H1 (cell line): ENCODE results near the gene SELENOI. TPM values are rescaled to one million over a fixed set of nuclear protein-coding genes. Genes with fewer than 3 reads are reported as not detected.

Experiments
- CTCF ChIA-PET: fragments of 300-600 bp; sonication (Branson Sonifier 250); formaldehyde crosslinking; loops from one replicate; lab custom pipeline; 2021; ENCODE audit not compliant: partially characterized antibody; lab: Charles Lee
- POLR2A ChIA-PET: fragments of 300-600 bp; sonication (Branson Sonifier 250); formaldehyde crosslinking; loops from one replicate; lab custom pipeline; 2021; ENCODE audit warnings: inconsistent platforms; ENCODE audit not compliant: partially characterized antibody; lab: Charles Lee
- DNase-seq, 2 experiments: peaks; one replicate each; pipeline versions ENCODE4 v3.0.0 to v3.0.0-alpha.2; 2010 to 2022; ENCODE audit warnings: low spot score in 2 of 2, low read depth in 1 of 2, mixed read lengths in 1 of 2
- FAIRE-seq: peaks from 2 replicates; lab custom pipeline; 2011; peaks lifted over from hg19 to GRCh38; lab: Jason Lieb, UNC
- H2AFZ ChIP-seq: 2 replicates; pipeline ENCODE4 v1.8.1; 2012; ENCODE audit warnings: low read length, inconsistent platforms
- H2AK5ac ChIP-seq: 2 replicates; pipeline ENCODE4 v1.6.1; 2013; ENCODE audit warnings: low read depth, low read length
- H2BK120ac ChIP-seq: replicated peaks from 2 replicates; pipeline ENCODE3; 2013; ENCODE audit warnings: low read depth, low read length, inconsistent platforms
- H2BK12ac ChIP-seq: 2 replicates; pipeline ENCODE4 v1.6.1; 2013; ENCODE audit warnings: low read depth, low read length
- H2BK15ac ChIP-seq: 2 replicates; pipeline ENCODE4 v1.6.1; 2013; ENCODE audit warnings: low read length
- H2BK20ac ChIP-seq: 2 replicates; pipeline ENCODE4 v1.6.1; 2013; ENCODE audit warnings: low read length
- H2BK5ac ChIP-seq: 2 replicates; pipeline ENCODE4 v1.6.1; 2013; ENCODE audit warnings: low read depth, low read length
- H3K14ac ChIP-seq: 2 replicates; pipeline ENCODE4 v1.6.1; 2013; ENCODE audit warnings: inconsistent platforms; ENCODE audit not compliant: insufficient read length
- H3K18ac ChIP-seq: 2 replicates; pipeline ENCODE4 v1.6.1; 2013; ENCODE audit warnings: low read length; ENCODE audit errors: extremely low read depth
- H3K23ac ChIP-seq: 2 replicates; pipeline ENCODE4 v1.6.1; 2013; ENCODE audit warnings: inconsistent platforms; ENCODE audit not compliant: insufficient read length
- H3K23me2 ChIP-seq: 2 replicates; pipeline ENCODE4 v1.6.1; 2013; ENCODE audit warnings: low read depth, low read length
- H3K27ac ChIP-seq: 2 replicates; pipeline ENCODE4 v1.6.1; 2011; ENCODE audit warnings: low read depth, low read length, inconsistent platforms
- H3K27me3 ChIP-seq, 4 experiments: replicated peaks in 1 of 4; 1 replicate in 1 of 4; 2 replicates in 3 of 4; pipeline versions ENCODE4 v1.6.1 to v1.8.1; 2011 to 2013; ENCODE audit warnings: low read length in 3 of 4, mild to moderate bottlenecking in 3 of 4, inconsistent platforms in 2 of 4, mixed read lengths in 2 of 4, moderate library complexity in 1 of 4; ENCODE audit not compliant: control insufficient read depth in 3 of 4, insufficient read depth in 3 of 4; ENCODE audit errors: extremely low read depth in 1 of 4
- H3K36me3 ChIP-seq, 4 experiments: 2 replicates each; pipeline versions ENCODE4 v1.6.1 to v1.8.1; 2011 to 2013; ENCODE audit warnings: mild to moderate bottlenecking in 4 of 4, low read length in 3 of 4, moderate library complexity in 2 of 4, control low read depth in 1 of 4, inconsistent platforms in 1 of 4; ENCODE audit not compliant: insufficient read depth in 4 of 4, control insufficient read depth in 2 of 4
- H3K4ac ChIP-seq: replicated peaks from 2 replicates; pipeline ENCODE3; 2013; ENCODE audit warnings: low read length, low read depth, mixed read lengths, inconsistent platforms; ENCODE audit not compliant: insufficient read length
- H3K4me1 ChIP-seq, 4 experiments: replicated peaks in 1 of 4; 1 replicate in 1 of 4; 2 replicates in 3 of 4; pipeline versions ENCODE4 v1.6.1 to v1.8.1; 2011 to 2013; ENCODE audit warnings: low read length in 3 of 4, inconsistent platforms in 2 of 4, mixed read lengths in 1 of 4; ENCODE audit not compliant: insufficient read depth in 4 of 4, control insufficient read depth in 3 of 4
- H3K4me2 ChIP-seq, 2 experiments: 2 replicates each; pipeline versions ENCODE4 v1.6.1 to v1.8.1; 2011 to 2013; ENCODE audit warnings: low read depth in 2 of 2, low read length in 2 of 2, control low read depth in 1 of 2, inconsistent platforms in 1 of 2, mild to moderate bottlenecking in 1 of 2; ENCODE audit not compliant: insufficient read depth in 1 of 2
- H3K4me3 ChIP-seq, 4 experiments: fragments of 200-600, 300-600 bp in 1 of 4; sonication (generic), shearing (Covaris generic), sonication (Bioruptor Twin) in 1 of 4; 2 replicates each; pipeline versions ENCODE4 v1.5.1 to v1.8.1; 2011 to 2016; ENCODE audit warnings: low read length in 4 of 4, low read depth in 3 of 4, control low read depth in 2 of 4, inconsistent platforms in 2 of 4, mild to moderate bottlenecking in 2 of 4, mixed read lengths in 1 of 4, moderate library complexity in 1 of 4; ENCODE audit not compliant: insufficient read depth in 2 of 4; ENCODE audit errors: extremely low read depth in 1 of 4
- H3K56ac ChIP-seq: replicated peaks from 2 replicates; pipeline ENCODE3; 2013; ENCODE audit warnings: low read depth, mild to moderate bottlenecking, mixed read lengths, low read length, inconsistent platforms; ENCODE audit not compliant: insufficient read length
- H3K79me1 ChIP-seq: 2 replicates; pipeline ENCODE4 v1.6.1; 2013; ENCODE audit warnings: low read depth, low read length, control low read depth
- H3K79me2 ChIP-seq, 2 experiments: 2 replicates each; pipeline versions ENCODE4 v1.6.1 to v1.8.1; 2012 to 2013; ENCODE audit warnings: low read length in 2 of 2, mild to moderate bottlenecking in 2 of 2, inconsistent platforms in 1 of 2; ENCODE audit not compliant: insufficient read depth in 2 of 2, control insufficient read depth in 1 of 2
- H3K9ac ChIP-seq, 4 experiments: replicated peaks in 1 of 4; 1 replicate in 1 of 4; 2 replicates in 3 of 4; pipeline versions ENCODE4 v1.6.1 to v1.8.1; 2011 to 2013; ENCODE audit warnings: low read depth in 3 of 4, low read length in 3 of 4, control low read depth in 2 of 4, mild to moderate bottlenecking in 2 of 4, moderate library complexity in 2 of 4, inconsistent platforms in 1 of 4; ENCODE audit errors: extremely low read depth in 1 of 4
- H3K9me3 ChIP-seq, 2 experiments: 2 replicates each; pipeline versions ENCODE4 v1.6.1 to v1.8.1; 2012 to 2013; ENCODE audit warnings: mild to moderate bottlenecking in 2 of 2, moderate library complexity in 2 of 2, control low read depth in 1 of 2, inconsistent platforms in 1 of 2, low read depth in 1 of 2, low read length in 1 of 2, mixed read lengths in 1 of 2; ENCODE audit not compliant: insufficient read depth in 2 of 2
- H4K20me1 ChIP-seq, 2 experiments: replicated peaks in 1 of 2; 2 replicates each; pipeline versions ENCODE3 to v1.8.1; 2011 to 2013; ENCODE audit warnings: inconsistent platforms in 2 of 2, low read length in 2 of 2, mild to moderate bottlenecking in 1 of 2; ENCODE audit not compliant: insufficient read depth in 2 of 2, control insufficient read depth in 1 of 2
- H4K5ac ChIP-seq: 2 replicates; pipeline ENCODE4 v1.6.1; 2013; ENCODE audit warnings: low read length, low read depth, mixed read lengths, inconsistent platforms; ENCODE audit not compliant: insufficient read length
- H4K8ac ChIP-seq: 2 replicates; pipeline ENCODE4 v1.8.0; 2013; ENCODE audit warnings: mild to moderate bottlenecking, moderate library complexity, low read length, inconsistent platforms; ENCODE audit not compliant: insufficient read depth; ENCODE audit errors: extremely low read depth
- H4K91ac ChIP-seq: replicated peaks from 2 replicates; pipeline ENCODE3; 2013; ENCODE audit warnings: low read length, mixed read lengths, inconsistent platforms; ENCODE audit not compliant: insufficient read length
- BRCA1 ChIP-seq: IDR thresholded peaks from 2 replicates; pipeline ENCODE4 v1.6.1; 2012; ENCODE audit warnings: low read depth, low read length, improper control_type of control experiment
- CHD1 ChIP-seq: IDR thresholded peaks from 2 replicates; pipeline ENCODE4 v1.6.1; 2012; ENCODE audit warnings: low read depth, low read length, improper control_type of control experiment
- CTBP2 ChIP-seq: IDR thresholded peaks from 2 replicates; pipeline ENCODE4 v1.7.0; 2011; ENCODE audit warnings: borderline replicate concordance, mild to moderate bottlenecking, moderate library complexity, mixed read lengths, low read length; ENCODE audit not compliant: insufficient read depth, insufficient read length
- EP300 ChIP-seq, 2 experiments: IDR thresholded peaks; 1 replicate in 1 of 2; 2 replicates in 1 of 2; pipeline ENCODE4 v1.6.1; 2011 to 2012; ENCODE audit warnings: low read depth in 2 of 2, low read length in 2 of 2, mild to moderate bottlenecking in 2 of 2, borderline replicate concordance in 1 of 2, inconsistent platforms in 1 of 2, moderate library complexity in 1 of 2
- HDAC2 ChIP-seq, 2 experiments: fragments of 300-600 bp in 1 of 2; sonication (generic) in 1 of 2; IDR thresholded peaks; 2 replicates each; pipeline ENCODE4 v1.6.1; 2011 to 2012; ENCODE audit warnings: low read depth in 2 of 2, low read length in 2 of 2, mild to moderate bottlenecking in 2 of 2, moderate library complexity in 2 of 2, borderline replicate concordance in 1 of 2, inconsistent platforms in 1 of 2
- JUN ChIP-seq: IDR thresholded peaks from 2 replicates; pipeline ENCODE4 v1.6.1; 2011; ENCODE audit warnings: low read depth, mild to moderate bottlenecking, improper control_type of control experiment, low read length
- NRF1 ChIP-seq: IDR thresholded peaks from 2 replicates; pipeline ENCODE4 v1.6.1; 2011; ENCODE audit warnings: mild to moderate bottlenecking, low read depth, low read length, improper control_type of control experiment
- POLR2AphosphoS5 ChIP-seq: IDR thresholded peaks from 2 replicates; pipeline ENCODE4 v1.6.1; 2011; ENCODE audit warnings: low read depth, low read length
- SIX5 ChIP-seq: IDR thresholded peaks from 2 replicates; pipeline ENCODE4 v1.6.1; 2011; ENCODE audit warnings: mild to moderate bottlenecking, low read depth, low read length
- SP2 ChIP-seq: IDR thresholded peaks from 2 replicates; pipeline ENCODE4 v1.6.1; 2012; ENCODE audit warnings: mild to moderate bottlenecking, low read length, inconsistent platforms
- SP4 ChIP-seq: IDR thresholded peaks from 2 replicates; pipeline ENCODE4 v1.6.1; 2012; ENCODE audit warnings: low read length, inconsistent platforms
- TAF1 ChIP-seq: IDR thresholded peaks from 2 replicates; pipeline ENCODE4 v1.6.1; 2011; ENCODE audit warnings: mild to moderate bottlenecking, low read depth, low read length
- TCF12 ChIP-seq: IDR thresholded peaks from 2 replicates; pipeline ENCODE4 v1.6.1; 2011; ENCODE audit warnings: low read depth, mild to moderate bottlenecking, low read length
- WGBS, 2 experiments: shearing (Covaris generic) in 1 of 2; methylation state at CpG; one replicate each; pipeline versions ENCODE4 v1.1.6 to v1.1.7; 2013 to 2015; ENCODE audit warnings: low lambda C conversion rate in 2 of 2, mixed read lengths in 2 of 2, inconsistent platforms in 1 of 2, low coverage in 1 of 2, missing lambda C conversion rate in 1 of 2; ENCODE audit not compliant: insufficient replicate concordance in 2 of 2, insufficient coverage in 1 of 2, insufficient read length in 1 of 2; ENCODE audit errors: extremely low coverage in 1 of 2, missing lambda C conversion rate in 1 of 2; 5-methylcytosine and 5-hydroxymethylcytosine counted together
- polyA plus RNA-seq, 7 experiments: library from polyadenylated mRNA; depleted of rRNA in 3 of 7; stranded (reverse) in 5 of 7; unstranded in 2 of 7; fragments of >200 nt in 5 of 7; fragments of 200-250 nt in 2 of 7; gene quantifications; 1 replicate in 5 of 7; 2 replicates in 1 of 7; 4 replicates in 1 of 7; pipeline versions ENCODE4 v1.2.1 to v1.2.3, GENCODE V29; 2011 to 2013; ENCODE audit warnings: missing spikeins in 2 of 7, mixed read lengths in 2 of 7
- total RNA-seq: library from RNA; stranded (reverse); fragmentation: NEBNext Ultra II Directional; extraction: Animal tissue kit (Norgen Biotek cat#: 25700); gene quantifications from 2 replicates; pipeline ENCODE4 v1.2.1, GENCODE V29; 2021
- TF ChIP-seq, protein P1 (sequence below): IDR thresholded peaks from 2 replicates; pipeline ENCODE4 v1.6.1; 2011; ENCODE audit warnings: low read depth, mild to moderate bottlenecking, low read length; ENCODE audit not compliant: insufficient read depth

Gene SELENOI
- total and polyA plus RNA-seq, 2 of the 8 experiments (the other 6 are each of a cell fraction or from before 2014, with no cell fraction given): 15.9 to 63.8 TPM

DNA sequence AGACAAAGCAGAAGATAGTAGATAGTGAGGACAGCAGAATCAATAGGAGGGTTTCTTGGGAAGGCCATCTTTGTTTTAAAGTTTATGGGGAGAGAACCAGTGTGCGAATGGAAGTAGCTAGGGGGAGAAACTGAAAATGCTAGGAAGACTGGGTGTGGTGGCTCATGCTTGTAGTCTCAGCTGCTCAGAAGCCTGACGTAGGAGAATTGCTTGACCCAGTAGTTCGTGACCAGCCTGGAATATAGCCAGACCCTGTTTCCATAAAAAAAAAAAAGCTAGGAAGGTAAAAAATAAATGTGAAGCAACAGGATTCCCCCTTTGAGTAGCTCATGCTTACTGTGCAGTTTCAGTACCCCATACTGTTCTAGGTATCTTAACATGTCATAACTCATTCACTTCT, 36.6 kb downstream of the SELENOI start:
- Histone ChIP-seq H2BK120ac (no peak overlapping the region), H2AK5ac (no peak overlapping the region), H3K27me3 (no peaks in the 10 kb centered on the region), H3K79me1 (no peaks in the 10 kb centered on the region), H3K9me3 (no peaks in the 10 kb centered on the region), H4K8ac (no peak overlapping the region), H3K79me2 (no peaks in the 10 kb centered on the region), H4K91ac (no peak overlapping the region), H3K14ac (no peak overlapping the region), H2BK5ac (no peak overlapping the region), H4K20me1 (peaks cover 0 to 2% of the 10 kb centered on the region in 2 experiments), H3K4ac (no peak overlapping the region), H2AFZ (no peak overlapping the region), H3K23ac (no peak overlapping the region), H3K23me2 (no peaks in the 10 kb centered on the region), H2BK15ac (no peak overlapping the region), H3K9ac (no peak overlapping the region), H4K5ac (no peak overlapping the region), H3K4me1 (no peaks in the 10 kb centered on the region), H2BK20ac (no peak overlapping the region), H3K18ac (no peak overlapping the region), H3K56ac (no peak overlapping the region), H3K4me3 (no peak overlapping the region), H3K4me2 (no peak overlapping the region), H2BK12ac (no peak overlapping the region), H3K27ac (no peak overlapping the region), H3K36me3 (peaks cover 0 to 22% (median 8%) of the 10 kb centered on the region in 4 experiments; a peak in 6 of 8 replicates)
- 92% methylated on average over 3 of the region's 3 CpGs; no CpG with 5 or more reads in 1 of the 2 experiments for WGBS, 2 experiments
- TF ChIP-seq, protein P1, sequence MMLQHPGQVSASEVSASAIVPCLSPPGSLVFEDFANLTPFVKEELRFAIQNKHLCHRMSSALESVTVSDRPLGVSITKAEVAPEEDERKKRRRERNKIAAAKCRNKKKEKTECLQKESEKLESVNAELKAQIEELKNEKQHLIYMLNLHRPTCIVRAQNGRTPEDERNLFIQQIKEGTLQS: no peak
- TF ChIP-seq JUN (no peak), TAF1 (no peak), SP4 (no peak), CTBP2 (no peak), CHD1 (no peak), NRF1 (no peak), EP300 (IDR thresholded peaks at IDR 0.05; ENCODE audit: borderline replicate concordance in 1 of 2, low read depth in 2 of 2, low read length in 2 of 2) (no peak), TCF12 (no peak), SP2 (no peak), SIX5 (no peak), HDAC2 (IDR thresholded peaks at IDR 0.05; ENCODE audit: borderline replicate concordance in 1 of 2, low read depth in 2 of 2, low read length in 2 of 2) (no peak), POLR2AphosphoS5 (no peak), BRCA1 (no peak)
- ChIA-PET POLR2A (no interaction called here), CTCF (interaction anchor here (1.0 to 1.5 kb wide), 2 partner anchors 16 to 198 kb away, joined by 3 to 4 read pairs; no protein-coding TSS in a partner anchor)
- FAIRE-seq (no peak), DNase-seq (no peak)
